Measurements from ENCODE around the gene SPDYE8. TPM values are rescaled to one million over a fixed set of nuclear protein-coding genes. Genes with fewer than 3 reads are reported as not detected.
"Not testable (repeated sequence)": the region's sequence is repeated elsewhere in the genome, so short reads cannot be mapped to it uniquely, and the experiment has no call there.

The SPDYE8 gene
- total RNA-seq, 4 donors from 2014 or later: not detected

DNA sequence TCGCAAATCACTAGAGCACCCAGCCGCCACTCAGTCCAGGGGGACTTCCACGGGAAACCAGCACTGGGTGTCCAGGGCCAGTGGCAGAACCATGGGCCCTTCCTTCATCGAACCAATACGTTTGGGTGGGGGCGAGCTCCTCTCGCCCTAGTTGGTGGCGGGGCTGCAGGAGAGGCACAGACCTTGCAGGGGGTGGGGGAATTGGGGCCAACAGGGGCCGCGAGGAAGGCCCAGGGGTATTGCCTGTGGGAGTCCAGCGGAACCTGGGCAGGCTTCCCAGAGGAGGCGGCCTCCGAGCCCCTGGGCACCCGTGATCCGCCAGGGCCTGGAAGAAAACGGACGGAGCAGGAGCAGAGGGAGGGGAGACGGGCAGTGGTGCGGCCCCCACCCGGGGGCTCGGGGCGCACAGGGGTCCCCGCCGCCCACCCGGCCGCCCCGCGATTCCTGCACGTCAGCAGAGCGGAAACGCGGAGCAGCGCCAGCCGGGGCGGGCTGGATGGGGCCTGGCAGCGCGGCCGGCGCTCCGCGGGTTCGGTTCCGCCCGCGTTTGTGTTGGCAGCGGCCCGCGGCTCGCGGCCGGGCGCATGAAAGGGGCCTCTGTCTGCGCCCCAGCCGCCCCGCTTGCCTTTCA, 53.8 kb downstream of the SPDYE8 start:
- not testable (repeated sequence) for H3K4me3 ChIP-seq, ATAC-seq, H3K4me1 ChIP-seq, H3K9me3 ChIP-seq, H3K36me3 ChIP-seq, H3K27ac ChIP-seq, H3K27me3 ChIP-seq
- no CpG with 5 or more reads among the region's 55 CpGs for WGBS, 2 donors (ENCODE audit: low coverage in 1 of 2)

DNA sequence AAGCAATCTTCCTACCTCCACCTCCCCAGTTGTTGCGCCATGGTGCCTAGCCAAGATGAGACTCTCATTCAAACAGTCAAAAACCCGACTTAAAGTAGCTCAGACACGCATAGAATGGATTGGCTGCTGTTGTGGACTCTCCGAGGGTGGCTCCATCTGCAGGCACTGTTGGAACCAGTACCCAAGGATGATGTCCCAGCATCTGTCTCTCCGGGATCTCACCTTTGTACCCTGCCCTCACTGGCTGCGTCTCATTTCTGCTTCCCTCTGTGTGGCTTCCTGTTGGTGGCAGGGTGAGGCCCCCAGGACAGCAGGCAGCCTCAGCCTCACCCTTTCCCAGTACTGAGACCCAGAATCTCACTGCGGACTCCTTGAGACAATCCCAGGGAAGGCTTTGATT, 54.8 kb downstream of the SPDYE8 start:
- H3K27me3 ChIP-seq, ATAC-seq, H3K4me1 ChIP-seq, H3K4me3 ChIP-seq, H3K9me3 ChIP-seq, H3K27ac ChIP-seq, H3K36me3 ChIP-seq: not testable (repeated sequence)
- WGBS, 2 donors (ENCODE audit: low coverage in 1 of 2): no CpG with 5 or more reads among the region's 7 CpGs

- not testable (repeated sequence) for H3K4me1 ChIP-seq, ATAC-seq, H3K27me3 ChIP-seq, H3K36me3 ChIP-seq, H3K4me3 ChIP-seq, H3K27ac ChIP-seq, H3K9me3 ChIP-seq
- WGBS, 2 donors (ENCODE audit: low coverage in 1 of 2): no CpG with 5 or more reads among the region's 6 CpGs
These were observed 58.1 kb downstream of the SPDYE8 start for GRCh38 chr7:72971505-72971904.

Small RNA genes within 50 kb of the gene (small RNA-seq; reads per million reads assigned to genes)
- gene RF00019: 0 reads per million in 4 donors

Other genes starting within 250 kb of the SPDYE8 start
- 1 to 10 TPM; 1.7 to 4.5 (median 3.2) TPM for gene TYW1B, start 201.6 kb downstream of the SPDYE8 start, total RNA-seq
- gene POM121, start 104.7 kb downstream of the SPDYE8 start, total RNA-seq: 10 to 100 TPM; 11.8 to 22.1 (median 14.6) TPM
- gene TRIM74, start 60.3 kb downstream of the SPDYE8 start, total RNA-seq: 1 to 10 TPM in 1 of 4 donors, not detected in 3; 2.6 TPM
- not detected for gene SPDYE11, start 28.1 kb upstream of the SPDYE8 start, total RNA-seq
- not detected for gene SPDYE9, start 56.3 kb upstream of the SPDYE8 start, total RNA-seq